HepG2 (cell line): Measurements from ENCODE around the gene RGS19. TPM values are rescaled to one million over a fixed set of nuclear protein-coding genes. Genes with fewer than 3 reads are reported as not detected.
A peak's percentile ranks its signal among the peaks of the same experiment; 100 is the strongest.

ENCODE experiments used
- AGO1 ChIP-seq: fragments of 200-400 bp; formaldehyde crosslinking; IDR thresholded peaks from 2 replicates; pipeline ENCODE4 v1.6.1; 2017; ENCODE audit warnings: mild to moderate bottlenecking, low read depth, low read length, moderate library complexity; ENCODE audit not compliant: poor library complexity, severe bottlenecking
- GTF2F1 ChIP-seq: fragments of 150-350 bp; IDR thresholded peaks from 2 replicates; pipeline ENCODE4 v1.6.1; 2014; ENCODE audit warnings: low read length
- NFYB ChIP-seq: sonication (generic); formaldehyde crosslinking; IDR thresholded peaks from 2 replicates; pipeline ENCODE4 v1.4.0; 2020; ENCODE audit warnings: missing genetic modification reagents
- NR1H2 ChIP-seq: sonication (generic); formaldehyde crosslinking; IDR thresholded peaks from 2 replicates; pipeline ENCODE4 v1.8.1; 2022; ENCODE audit warnings: low read depth, missing genetic modification reagents, borderline replicate concordance
- PATZ1 ChIP-seq: sonication (generic); formaldehyde crosslinking; IDR thresholded peaks from 2 replicates; pipeline ENCODE4 v1.4.0; 2020; ENCODE audit warnings: missing genetic modification reagents
- PRDM15 ChIP-seq: sonication (generic); formaldehyde crosslinking; IDR thresholded peaks from 2 replicates; pipeline ENCODE4 v1.4.0; 2020; ENCODE audit warnings: missing genetic modification reagents
- SKI ChIP-seq: fragments of 450-650 bp; IDR thresholded peaks from one replicate; pipeline ENCODE4 v1.6.1; 2018; ENCODE audit warnings: mild to moderate bottlenecking; ENCODE audit not compliant: partially characterized antibody
- SP1 ChIP-seq, 2 experiments: fragments of 450-650 bp in 1 of 2; sonication (generic) in 1 of 2; formaldehyde crosslinking in 1 of 2; IDR thresholded peaks; 2 replicates each; pipeline versions ENCODE4 v1.4.0 to v1.6.1; 2016 to 2020; ENCODE audit warnings: missing genetic modification reagents in 1 of 2
- TGIF2 ChIP-seq: IDR thresholded peaks from 2 replicates; pipeline ENCODE4 v1.6.1; 2016; ENCODE audit warnings: control low read depth, missing compliant biosample characterization
- ZBTB20 ChIP-seq: sonication (generic); formaldehyde crosslinking; IDR thresholded peaks from 2 replicates; pipeline ENCODE4 v1.8.1; 2023; ENCODE audit warnings: missing genetic modification reagents, low read depth, mild to moderate bottlenecking, borderline replicate concordance
- ZFP90 ChIP-seq: sonication (generic); formaldehyde crosslinking; IDR thresholded peaks from 2 replicates; pipeline ENCODE4 v1.8.0; 2022; ENCODE audit warnings: missing genetic modification reagents, mild to moderate bottlenecking, inconsistent platforms, borderline replicate concordance
- polyA plus RNA-seq, 8 experiments: library from polyadenylated mRNA; depleted of rRNA in 3 of 8; stranded (reverse) in 7 of 8; unstranded in 1 of 8; fragments of >200 nt; fragmentation: Illumina TruSeq in 4 of 8; extraction: Trizol in 4 of 8; gene quantifications; 2 replicates each; pipeline versions ENCODE4 v1.2.1 to v1.2.3, GENCODE V29; 2011 to 2016; ENCODE audit warnings: low read depth in 4 of 8, missing spikeins in 1 of 8, mixed read lengths in 1 of 8; ENCODE audit not compliant: insufficient read depth in 1 of 8
- total RNA-seq, 5 experiments: library from RNA; depleted of rRNA; stranded (reverse); fragments of >200 nt; fragmentation: Illumina TruSeq; extraction: Trizol; gene quantifications; 2 replicates each; pipeline ENCODE4 v1.2.3, GENCODE V29; 2016; ENCODE audit warnings: low read depth in 1 of 5
- TF ChIP-seq, protein P1 (sequence below): sonication (generic); formaldehyde crosslinking; conservative IDR thresholded peaks from 2 replicates; pipeline ENCODE4 v1.8.0; 2022; ENCODE audit warnings: mild to moderate bottlenecking, moderate library complexity, missing genetic modification reagents
- TF ChIP-seq, protein P2 (sequence below): IDR thresholded peaks from 2 replicates; pipeline ENCODE4 v1.6.1; 2016
- TF ChIP-seq, protein P3 (sequence below): sonication (generic); formaldehyde crosslinking; IDR thresholded peaks from 2 replicates; pipeline ENCODE4 v1.4.0; 2020; ENCODE audit warnings: missing genetic modification reagents, borderline replicate concordance

The RGS19 gene
- total and polyA plus RNA-seq, 2 of the 13 experiments (the other 11 are each of a cell fraction or from before 2014, with no cell fraction given), result 10.7 to 11.9 TPM

DNA sequence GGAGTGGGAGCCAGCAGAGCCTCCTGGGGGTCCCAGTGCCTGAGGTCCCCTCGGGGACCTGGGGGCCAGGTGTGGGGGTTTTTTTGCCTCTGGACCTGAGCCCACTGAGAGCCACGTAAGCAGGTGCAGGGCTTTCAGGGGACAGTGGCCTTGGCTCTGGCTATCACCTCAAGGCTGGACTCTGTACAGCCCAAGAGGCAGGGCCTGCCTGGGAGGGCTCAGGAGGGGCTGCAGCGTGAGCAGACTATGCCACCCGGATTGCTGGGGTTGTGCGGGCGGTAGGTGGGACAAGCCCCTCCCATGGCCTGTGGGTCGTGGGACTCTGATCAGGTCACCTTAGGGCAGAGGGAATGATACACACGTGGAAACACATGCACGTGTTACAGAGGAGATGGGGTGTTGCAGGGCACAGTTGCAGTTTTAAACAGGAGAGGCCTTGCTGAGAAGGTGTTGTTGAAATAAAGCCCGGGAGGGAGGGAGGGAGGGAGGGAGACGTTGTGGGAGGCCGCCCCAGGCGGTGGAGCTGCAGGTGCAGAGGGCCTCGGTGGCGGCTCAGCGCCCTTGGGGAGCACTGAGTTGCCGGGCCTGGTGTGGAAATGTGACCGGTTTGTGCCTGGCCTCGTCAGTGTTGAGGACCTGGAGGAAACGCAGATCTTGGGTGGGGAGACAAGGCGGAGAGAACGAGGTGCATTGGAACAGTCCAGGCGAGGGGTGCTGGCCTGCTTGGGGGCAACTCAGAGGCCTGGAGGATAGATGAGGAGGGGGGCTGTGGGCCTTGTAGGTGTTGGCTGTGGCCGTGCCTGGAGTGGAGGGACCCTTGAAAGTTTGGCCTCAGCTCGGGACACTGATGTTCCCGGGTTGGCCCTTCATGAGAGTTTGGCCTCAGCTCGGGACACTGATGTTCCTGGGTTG is 14.0 kb downstream of the RGS19 start (continued):
- TF ChIP-seq SKI (peak; percentile 49), PATZ1 (CRISPR knock-in tag) (peak; percentile 90), PRDM15 (CRISPR knock-in tag) (no peak), TGIF2 (CRISPR knock-in tag) (no peak; the same call in 1 of the 2 replicates), NFYB (no peak), NR1H2 (CRISPR knock-in tag) (0 out of 2 replicates have a peak, but pooled peaks have one; percentile 76), GTF2F1 (0 out of 2 replicates have a peak, but pooled peaks have one; percentile 40), SP1 (IDR thresholded peaks at IDR 0.05) (no peak), SP1 (CRISPR knock-in tag; IDR thresholded peaks at IDR 0.05) (no peak; the same call in 1 of the 2 replicates), ZFP90 (CRISPR knock-in tag) (no peak), AGO1 (peak; percentile 94), ZBTB20 (CRISPR knock-in tag) (peak; percentile 56; the same call in 1 of the 2 replicates)
- TF ChIP-seq, protein P1, sequence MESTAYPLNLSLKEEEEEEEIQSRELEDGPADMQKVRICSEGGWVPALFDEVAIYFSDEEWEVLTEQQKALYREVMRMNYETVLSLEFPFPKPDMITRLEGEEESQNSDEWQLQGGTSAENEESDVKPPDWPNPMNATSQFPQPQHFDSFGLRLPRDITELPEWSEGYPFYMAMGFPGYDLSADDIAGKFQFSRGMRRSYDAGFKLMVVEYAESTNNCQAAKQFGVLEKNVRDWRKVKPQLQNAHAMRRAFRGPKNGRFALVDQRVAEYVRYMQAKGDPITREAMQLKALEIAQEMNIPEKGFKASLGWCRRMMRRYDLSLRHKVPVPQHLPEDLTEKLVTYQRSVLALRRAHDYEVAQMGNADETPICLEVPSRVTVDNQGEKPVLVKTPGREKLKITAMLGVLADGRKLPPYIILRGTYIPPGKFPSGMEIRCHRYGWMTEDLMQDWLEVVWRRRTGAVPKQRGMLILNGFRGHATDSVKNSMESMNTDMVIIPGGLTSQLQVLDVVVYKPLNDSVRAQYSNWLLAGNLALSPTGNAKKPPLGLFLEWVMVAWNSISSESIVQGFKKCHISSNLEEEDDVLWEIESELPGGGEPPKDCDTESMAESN (CRISPR knock-in tag), result 0 out of 2 replicates have a peak, but pooled peaks have one; percentile 67
- TF ChIP-seq, protein P2, sequence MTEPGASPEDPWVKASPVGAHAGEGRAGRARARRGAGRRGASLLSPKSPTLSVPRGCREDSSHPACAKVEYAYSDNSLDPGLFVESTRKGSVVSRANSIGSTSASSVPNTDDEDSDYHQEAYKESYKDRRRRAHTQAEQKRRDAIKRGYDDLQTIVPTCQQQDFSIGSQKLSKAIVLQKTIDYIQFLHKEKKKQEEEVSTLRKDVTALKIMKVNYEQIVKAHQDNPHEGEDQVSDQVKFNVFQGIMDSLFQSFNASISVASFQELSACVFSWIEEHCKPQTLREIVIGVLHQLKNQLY (CRISPR knock-in tag), result peak; percentile 44; the same call in 1 of the 2 replicates
- TF ChIP-seq, protein P3, sequence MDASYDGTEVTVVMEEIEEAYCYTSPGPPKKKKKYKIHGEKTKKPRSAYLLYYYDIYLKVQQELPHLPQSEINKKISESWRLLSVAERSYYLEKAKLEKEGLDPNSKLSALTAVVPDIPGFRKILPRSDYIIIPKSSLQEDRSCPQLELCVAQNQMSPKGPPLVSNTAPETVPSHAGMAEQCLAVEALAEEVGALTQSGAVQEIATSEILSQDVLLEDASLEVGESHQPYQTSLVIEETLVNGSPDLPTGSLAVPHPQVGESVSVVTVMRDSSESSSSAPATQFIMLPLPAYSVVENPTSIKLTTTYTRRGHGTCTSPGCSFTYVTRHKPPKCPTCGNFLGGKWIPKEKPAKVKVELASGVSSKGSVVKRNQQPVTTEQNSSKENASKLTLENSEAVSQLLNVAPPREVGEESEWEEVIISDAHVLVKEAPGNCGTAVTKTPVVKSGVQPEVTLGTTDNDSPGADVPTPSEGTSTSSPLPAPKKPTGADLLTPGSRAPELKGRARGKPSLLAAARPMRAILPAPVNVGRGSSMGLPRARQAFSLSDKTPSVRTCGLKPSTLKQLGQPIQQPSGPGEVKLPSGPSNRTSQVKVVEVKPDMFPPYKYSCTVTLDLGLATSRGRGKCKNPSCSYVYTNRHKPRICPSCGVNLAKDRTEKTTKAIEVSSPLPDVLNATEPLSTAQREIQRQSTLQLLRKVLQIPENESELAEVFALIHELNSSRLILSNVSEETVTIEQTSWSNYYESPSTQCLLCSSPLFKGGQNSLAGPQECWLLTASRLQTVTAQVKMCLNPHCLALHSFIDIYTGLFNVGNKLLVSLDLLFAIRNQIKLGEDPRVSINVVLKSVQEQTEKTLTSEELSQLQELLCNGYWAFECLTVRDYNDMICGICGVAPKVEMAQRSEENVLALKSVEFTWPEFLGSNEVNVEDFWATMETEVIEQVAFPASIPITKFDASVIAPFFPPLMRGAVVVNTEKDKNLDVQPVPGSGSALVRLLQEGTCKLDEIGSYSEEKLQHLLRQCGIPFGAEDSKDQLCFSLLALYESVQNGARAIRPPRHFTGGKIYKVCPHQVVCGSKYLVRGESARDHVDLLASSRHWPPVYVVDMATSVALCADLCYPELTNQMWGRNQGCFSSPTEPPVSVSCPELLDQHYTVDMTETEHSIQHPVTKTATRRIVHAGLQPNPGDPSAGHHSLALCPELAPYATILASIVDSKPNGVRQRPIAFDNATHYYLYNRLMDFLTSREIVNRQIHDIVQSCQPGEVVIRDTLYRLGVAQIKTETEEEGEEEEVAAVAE (CRISPR knock-in tag), result peak; percentile 26; the same call in 1 of the 2 replicates
